GM19239 (cell line): ENCODE results near the gene PSMG3.

ENCODE experiments used
- DNase-seq: peaks from one replicate; pipeline ENCODE4 v3.0.0; 2011; ENCODE audit warnings: low spot score; ENCODE audit not compliant: insufficient read length
- FAIRE-seq: peaks from 2 replicates; lab custom pipeline; 2011; peaks lifted over from hg19 to GRCh38; lab: Jason Lieb, UNC

The PSMG3 gene

GRCh38 chr7:1569833-1570632, at the start of gene PSMG3:
TSS of gene PSMG3 (minus strand) at chr7:1570032. CDS start at chr7:1569339, 693 bp downstream.
- FAIRE-seq: no peak
- peak; percentile 99 for DNase-seq

DNA sequence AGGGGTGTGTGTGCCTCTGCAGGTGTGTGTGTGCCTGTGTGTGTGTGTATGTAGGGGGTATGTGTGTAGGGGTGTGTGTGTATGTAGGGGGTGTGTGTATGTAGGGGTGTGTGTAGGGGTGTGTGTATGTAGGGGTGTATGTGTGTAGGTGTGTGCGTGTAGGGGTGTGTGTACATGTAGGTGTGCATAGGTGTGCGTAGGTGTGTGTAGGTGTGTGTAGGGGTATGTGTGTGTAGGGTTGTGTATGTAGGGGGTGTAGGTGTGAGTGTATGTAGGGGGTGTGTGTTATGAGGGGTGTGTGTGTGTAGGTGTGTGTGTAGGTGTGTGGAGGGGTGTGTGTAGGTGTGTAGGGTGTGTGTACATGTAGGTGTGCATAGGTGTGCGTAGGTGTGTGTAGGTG, 48.6 kb upstream of the PSMG3 start:
- DNase-seq (no peak), FAIRE-seq (no peak)

DNA sequence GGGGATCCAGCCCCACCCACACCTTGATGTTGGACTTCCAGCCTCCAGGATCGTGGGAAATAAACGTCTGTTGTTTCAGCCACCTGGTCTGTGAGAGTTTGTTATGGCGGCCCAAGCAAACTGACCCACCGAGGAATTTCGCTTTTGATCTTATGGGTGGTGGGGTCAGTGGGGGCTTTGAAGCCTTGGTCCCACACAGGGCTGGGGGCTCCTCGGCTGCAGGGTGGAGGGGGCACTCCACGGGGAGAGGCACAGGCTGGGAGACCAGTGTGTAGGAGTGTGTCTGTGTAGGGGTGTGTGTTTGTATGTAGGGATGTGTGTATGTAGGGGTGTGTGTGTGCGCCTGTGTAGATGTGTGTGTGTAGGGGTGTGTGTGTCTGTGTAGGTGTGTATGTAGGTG, 48.1 kb upstream of the PSMG3 start:
- FAIRE-seq: no peak
- no peak for DNase-seq

- FAIRE-seq: no peak
- DNase-seq: no peak
These were observed 46.9 kb upstream of the PSMG3 start for GRCh38 chr7:1616741-1617140.

DNA sequence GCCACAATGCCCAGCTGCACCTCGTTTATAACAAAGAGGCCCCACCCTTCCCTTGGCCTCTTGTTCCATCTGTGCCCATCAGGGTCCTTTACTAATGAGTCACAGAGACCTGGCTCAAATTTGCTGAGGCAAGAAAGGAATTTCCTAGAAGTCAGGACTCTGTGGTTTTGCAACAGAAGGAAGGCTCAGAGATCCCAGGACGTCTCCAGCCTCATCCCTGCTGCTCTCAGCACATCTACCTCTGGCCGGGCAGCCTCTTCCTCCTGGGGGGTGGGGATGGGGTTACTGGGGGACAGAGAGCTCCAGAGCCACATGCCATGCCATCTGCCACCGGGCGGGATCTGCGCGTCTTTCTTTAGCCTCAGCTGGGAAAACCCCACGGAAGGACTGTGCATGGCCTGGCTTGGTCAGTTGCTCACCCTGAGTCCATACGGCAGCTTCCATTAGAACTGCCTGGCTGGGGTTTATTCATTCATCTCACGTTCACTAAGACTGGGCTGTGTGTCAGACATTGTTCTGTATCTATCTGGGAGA, 41.9 kb upstream of the PSMG3 start:
- DNase-seq: no peak
- no peak for FAIRE-seq

- no peak for FAIRE-seq
These were observed 41.0 kb upstream of the PSMG3 start for GRCh38 chr7:1610678-1611302.

DNA sequence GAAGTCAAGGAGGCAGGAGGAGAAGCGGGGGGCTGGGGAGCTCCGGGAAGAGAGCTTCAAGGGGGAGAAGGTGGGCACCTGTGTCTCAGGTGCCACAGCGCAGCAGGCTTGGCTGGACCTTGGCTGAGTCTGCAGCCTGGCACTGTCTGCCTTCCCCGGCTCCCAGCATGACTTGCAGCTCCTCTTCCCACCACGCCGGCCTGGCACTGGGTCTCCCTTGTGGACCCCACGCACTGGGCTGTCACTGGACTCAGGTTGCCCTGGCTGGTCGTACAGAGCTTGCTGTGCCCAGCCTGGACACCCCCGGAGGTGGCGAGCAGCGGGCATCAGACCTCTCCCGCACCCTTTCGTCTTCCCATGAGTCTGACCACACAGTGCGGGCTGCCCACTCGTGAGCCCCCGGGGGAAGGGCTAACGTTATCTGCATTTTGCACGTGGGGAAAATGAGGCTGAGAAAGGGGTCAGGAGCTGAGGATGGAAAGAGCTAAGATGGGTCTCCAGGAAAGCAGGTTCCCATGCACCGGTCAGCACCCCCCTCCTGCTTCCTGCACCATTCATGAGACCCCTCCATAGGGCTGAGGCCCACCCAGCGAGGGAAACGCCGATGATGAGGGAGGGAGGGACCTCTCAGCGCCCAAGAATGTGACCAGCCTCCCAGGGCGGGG, 40.3 kb upstream of the PSMG3 start:
- FAIRE-seq: no peak
- no peak for DNase-seq

More at GRCh38 chr7:1610678-1611302, 41.0 kb upstream of the PSMG3 start:
- no peak for DNase-seq

DNA sequence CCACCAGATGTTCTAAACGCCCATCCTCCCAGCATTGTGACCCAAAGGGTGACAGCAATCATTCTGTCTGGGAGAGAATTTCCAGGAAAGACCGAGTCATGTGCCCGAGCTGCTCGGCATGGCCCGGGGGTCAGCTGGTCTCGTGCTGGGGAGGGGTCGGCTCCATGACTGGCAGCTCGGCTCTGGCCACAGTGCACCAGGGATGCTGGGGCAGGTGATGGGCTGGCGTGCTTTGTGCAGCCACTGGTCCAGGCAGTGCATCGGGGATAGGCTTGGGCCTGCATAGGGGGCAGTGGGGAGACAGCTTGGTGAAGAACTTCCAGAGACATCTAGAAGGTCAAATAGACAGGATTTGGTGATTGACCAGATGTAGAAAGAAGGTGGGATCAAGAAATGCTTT, 39.2 kb upstream of the PSMG3 start:
- DNase-seq: no peak
- no peak for FAIRE-seq

- no peak for DNase-seq
- FAIRE-seq: no peak
These were observed 38.5 kb upstream of the PSMG3 start for GRCh38 chr7:1608318-1608717.

GRCh38 chr7:1607696-1608095, 37.9 kb upstream of the PSMG3 start:
- FAIRE-seq (no peak), DNase-seq (no peak)

DNA sequence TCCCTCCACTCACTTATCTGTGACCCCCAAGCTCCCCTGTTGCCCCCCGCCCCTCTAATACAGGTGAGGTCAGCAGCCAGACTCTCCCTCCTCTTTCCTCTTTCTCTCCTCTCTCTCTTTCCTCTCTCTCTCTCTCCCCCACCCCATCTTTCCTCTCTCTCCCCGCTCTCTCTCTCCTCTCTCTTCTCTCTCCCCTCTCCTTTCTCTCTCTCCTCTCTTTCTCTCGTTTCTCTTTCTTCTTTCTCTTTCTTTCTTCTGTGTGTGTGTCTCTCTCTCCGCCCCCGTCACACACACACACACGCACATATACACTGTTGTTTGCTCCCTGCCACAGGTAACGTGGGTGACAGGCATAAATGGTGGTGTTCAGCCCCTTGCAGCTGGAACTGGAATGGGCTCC, 37.2 kb upstream of the PSMG3 start:
- FAIRE-seq (no peak), DNase-seq (no peak)

GRCh38 chr7:1604383-1604782, 34.6 kb upstream of the PSMG3 start:
- DNase-seq: no peak
- no peak for FAIRE-seq

GRCh38 chr7:1603346-1604225, 33.8 kb upstream of the PSMG3 start:
- DNase-seq (no peak), FAIRE-seq (no peak)

GRCh38 chr7:1602386-1602785, 32.6 kb upstream of the PSMG3 start:
- FAIRE-seq (no peak), DNase-seq (no peak)

- no peak for FAIRE-seq
- DNase-seq: no peak
These were observed 32.1 kb upstream of the PSMG3 start for GRCh38 chr7:1601956-1602355.

GRCh38 chr7:1599640-1600395, 30.0 kb upstream of the PSMG3 start:
- no peak for DNase-seq
- FAIRE-seq: no peak

DNA sequence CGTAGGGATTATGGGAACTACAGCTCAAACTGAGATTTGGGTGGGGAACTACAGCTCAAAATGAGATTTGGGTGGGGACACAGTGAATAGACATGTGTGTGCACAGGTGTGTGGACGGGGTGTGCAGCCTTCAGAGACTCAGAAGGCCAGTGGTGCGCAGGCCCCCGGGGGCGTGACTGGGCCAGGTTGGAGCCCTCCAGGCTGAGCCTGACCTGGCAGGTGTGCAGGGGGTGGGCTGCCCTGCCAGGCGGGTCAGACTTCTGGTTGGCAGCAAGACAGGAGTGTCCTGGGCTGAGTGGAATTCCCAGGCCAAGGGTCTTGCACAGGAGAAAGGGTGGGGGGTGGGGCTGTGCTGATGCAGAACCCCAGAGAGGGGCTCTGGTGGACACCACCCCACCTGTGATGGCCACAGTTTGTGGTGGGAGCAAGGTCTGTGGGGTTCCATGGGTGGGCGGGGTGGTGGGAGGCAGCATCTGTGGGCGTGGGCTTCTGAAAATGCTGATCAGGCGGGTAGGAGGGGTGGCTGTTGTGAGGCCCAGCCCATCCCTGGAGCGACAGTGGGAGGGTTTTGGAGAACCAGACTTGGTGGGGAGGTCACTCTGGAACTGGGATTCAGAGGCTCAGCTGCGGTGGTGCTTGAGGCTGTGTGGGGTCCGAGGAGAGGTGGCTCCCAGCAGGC, 29.3 kb upstream of the PSMG3 start:
- FAIRE-seq (no peak), DNase-seq (no peak)

- FAIRE-seq (no peak), DNase-seq (no peak)
These were observed 28.5 kb upstream of the PSMG3 start for GRCh38 chr7:1598286-1598685.

DNA sequence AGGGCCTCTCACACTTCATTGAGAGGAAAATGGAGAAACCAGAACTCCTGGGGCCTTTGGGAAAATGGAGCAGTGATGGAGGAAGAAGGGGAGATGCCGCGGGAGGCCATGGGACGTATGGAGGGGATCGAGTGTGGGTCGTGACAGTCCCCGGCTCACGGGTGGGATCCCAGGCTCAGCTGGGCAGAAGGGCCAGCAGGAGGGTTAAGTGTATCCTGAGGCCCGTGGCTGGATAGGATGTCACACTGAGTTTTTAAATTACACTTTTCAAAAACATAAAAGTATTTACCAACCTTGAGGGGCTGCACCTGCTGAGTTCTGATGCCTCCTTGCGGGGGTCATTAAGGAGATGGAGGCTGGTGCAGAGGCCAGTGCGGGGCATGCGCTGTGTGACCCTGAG, 28.0 kb upstream of the PSMG3 start:
- DNase-seq: no peak
- FAIRE-seq: no peak
